NCI-H524 (cell line): ENCODE measurements around the gene PEPD.

Experiments used
- DNase-seq, 2 experiments: peaks; one replicate each; lab custom pipeline; 2025; lab: John Stamatoyannopoulos, UW

Gene PEPD

GRCh38 chr19:33458807-33459206 lies 62.8 kb downstream of the PEPD start:
- DNase-seq: no peak

DNA sequence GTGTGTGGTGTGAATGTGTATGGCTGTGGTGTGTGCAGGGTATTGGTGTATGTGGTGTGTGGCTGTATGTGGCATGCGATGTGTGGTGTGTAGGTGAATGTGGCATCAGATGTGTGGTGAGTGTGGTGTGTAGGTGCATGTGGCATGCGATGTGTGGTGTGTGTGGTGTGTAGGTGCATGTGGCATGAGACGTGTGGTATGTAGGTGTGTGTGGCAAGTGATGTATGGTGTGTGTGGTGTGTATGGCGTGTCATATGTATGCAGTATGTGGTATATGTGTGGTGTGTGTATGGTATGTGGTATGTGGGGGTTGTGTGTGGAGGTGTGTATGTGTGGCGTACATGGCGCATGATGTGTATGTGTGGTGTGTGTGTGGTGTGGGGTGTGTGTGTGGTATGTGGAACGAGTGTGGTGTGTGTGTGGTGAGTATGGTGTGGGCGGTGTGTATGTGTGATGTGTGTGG lies 63.4 kb downstream of the PEPD start:
- no peak for DNase-seq

DNA sequence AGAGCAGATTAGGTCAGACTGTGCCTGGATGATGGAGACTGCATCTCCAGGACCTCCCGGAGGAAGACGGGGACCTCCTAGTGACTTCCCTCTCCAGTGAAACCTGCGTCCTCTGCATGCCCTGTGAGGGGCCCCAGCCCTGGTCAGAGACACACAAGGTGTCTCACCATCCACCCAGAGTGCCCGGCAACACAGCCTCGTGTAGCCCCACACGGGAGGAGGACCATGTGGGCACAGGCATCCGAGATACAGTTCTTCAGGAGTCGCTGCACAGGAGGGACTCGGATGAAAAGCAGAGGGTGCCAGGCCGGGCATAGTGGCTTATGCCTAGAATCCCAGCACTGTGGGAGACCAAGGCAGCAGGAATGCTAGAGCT lies 64.8 kb downstream of the PEPD start:
- no peak for DNase-seq

GRCh38 chr19:33456076-33456844 lies 65.3 kb downstream of the PEPD start:
- DNase-seq: no peak

GRCh38 chr19:33453265-33453664 lies 68.3 kb downstream of the PEPD start:
- DNase-seq: no peak

GRCh38 chr19:33450689-33451088 lies 70.9 kb downstream of the PEPD start:
- no peak for DNase-seq

DNA sequence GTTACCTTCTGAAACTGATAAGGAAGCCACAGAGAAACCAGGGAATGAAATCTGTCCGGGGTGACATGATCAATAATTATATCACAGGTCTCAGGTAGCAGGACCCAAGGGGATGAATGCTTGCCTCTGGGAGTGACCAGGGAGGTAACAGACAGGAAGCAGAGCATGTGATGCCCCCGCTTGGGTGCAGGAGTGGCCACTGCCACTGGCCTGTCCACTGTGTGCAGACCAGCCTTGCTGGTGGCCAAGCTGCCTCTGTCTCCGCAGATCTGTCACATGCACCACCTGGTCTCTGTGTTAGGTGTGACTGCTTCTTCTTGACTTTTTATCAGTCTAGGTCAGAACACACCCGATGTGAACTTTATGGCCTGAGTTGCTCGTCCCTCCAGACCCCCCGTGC lies 71.8 kb downstream of the PEPD start:
- DNase-seq: no peak

- DNase-seq: no peak
These were observed 73.5 kb downstream of the PEPD start for GRCh38 chr19:33448159-33448516.

- no peak for DNase-seq
These were observed 74.0 kb downstream of the PEPD start for GRCh38 chr19:33447336-33448158.

- DNase-seq: no peak
These were observed 75.0 kb downstream of the PEPD start for GRCh38 chr19:33446330-33447293.

- no peak for DNase-seq
These were observed 75.9 kb downstream of the PEPD start for GRCh38 chr19:33445442-33446329.

DNA sequence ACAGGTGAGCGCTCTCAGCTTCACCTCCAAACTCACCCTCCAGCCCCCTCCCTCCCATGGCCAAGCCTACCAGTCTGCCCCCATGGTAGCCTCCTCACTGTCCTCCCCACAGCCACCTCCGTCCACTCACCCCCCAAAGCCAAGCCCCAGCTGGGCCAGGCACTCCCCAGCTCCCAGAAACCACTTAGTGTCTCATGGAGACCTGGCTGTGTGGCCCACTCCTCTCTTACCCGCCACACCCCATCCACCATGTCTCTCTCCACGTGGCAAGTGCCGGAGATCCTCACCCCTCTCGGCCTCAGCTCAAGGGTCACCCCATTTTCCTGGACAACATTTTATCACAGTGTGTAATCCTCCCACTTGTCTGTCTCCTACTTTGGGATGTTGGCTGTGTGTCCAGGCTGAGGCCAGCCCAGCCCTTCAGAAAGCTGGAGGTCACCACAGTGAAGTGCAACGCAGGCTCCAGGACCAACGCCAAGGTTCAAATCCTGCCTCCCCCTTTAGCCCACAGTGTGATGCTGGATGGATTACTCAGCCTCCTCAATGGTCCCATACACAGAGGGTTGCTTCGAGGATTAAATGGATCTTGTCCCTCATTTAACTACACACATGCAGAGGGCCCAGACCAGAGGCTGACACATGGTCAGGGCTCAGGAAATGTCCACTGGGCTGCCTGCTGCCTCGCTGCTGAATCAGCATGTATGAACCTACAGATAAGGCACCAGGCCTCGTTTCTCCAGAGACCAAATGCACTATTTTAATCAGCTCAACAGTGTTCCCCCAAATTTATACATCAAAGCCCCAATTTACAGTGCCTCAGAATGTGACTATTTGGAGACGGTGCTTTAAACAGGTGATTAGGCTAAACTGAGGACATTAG lies 76.8 kb downstream of the PEPD start:
- DNase-seq: no peak

DNA sequence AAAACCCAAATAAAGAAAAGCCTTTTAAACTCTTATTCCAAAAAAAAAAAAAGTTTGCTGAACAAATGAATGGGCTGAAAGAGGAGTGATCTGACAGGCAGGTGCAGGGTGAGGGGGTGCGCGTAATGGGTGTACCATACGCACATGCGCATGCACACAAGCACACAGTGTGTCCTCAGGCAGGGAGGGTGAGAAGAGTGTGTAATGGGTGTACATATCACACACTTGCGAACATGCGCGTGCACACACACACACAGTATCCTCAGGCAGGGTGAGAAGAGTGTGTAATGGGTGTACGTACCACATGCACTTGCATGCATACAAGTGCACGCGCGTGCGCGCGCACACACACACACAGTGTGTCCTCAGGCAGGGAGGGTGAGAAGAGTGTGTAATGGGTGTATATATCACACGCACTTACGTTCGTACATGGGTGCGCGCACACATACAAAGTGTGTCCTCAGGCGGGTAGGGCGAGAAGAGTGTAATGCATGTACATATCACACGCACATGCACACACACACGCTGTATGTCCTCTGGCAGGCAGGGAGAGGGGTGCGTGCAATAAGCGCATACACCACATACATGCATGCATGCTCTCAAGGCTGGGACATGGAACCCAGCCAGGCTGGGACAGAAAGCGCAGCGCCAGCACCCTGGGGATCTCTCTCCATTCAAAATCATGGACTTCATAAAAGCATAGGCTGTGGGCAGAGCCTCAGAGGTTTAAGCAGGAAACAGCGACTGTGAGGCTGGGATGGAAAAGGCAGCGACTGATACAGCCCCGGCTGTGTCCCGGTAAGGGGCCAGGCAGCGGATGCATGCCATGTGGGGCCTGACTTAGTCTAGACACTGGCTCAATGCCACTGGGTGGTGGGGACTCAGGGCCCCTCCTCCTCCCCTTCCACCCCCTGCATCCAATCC lies 77.7 kb downstream of the PEPD start:
- no peak for DNase-seq

DNA sequence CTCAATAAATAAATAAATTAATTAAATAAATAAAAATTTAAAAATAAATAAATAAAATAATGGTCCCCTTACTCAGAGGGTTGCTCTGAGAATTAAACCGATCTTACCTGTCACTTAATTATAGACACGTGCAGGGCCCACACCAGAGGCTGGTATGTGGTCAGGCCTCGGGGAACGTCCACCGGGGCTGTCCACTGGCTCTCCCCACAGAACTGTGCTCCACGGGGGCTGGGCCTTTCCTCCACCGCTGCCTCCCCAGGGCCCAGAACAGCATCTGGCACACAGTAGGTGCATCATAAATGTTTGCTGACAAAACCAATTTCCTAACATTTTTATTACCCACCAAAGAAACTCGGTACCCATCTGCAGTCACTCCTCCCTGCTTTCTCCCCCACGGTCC lies 78.9 kb downstream of the PEPD start:
- DNase-seq: no peak

DNA sequence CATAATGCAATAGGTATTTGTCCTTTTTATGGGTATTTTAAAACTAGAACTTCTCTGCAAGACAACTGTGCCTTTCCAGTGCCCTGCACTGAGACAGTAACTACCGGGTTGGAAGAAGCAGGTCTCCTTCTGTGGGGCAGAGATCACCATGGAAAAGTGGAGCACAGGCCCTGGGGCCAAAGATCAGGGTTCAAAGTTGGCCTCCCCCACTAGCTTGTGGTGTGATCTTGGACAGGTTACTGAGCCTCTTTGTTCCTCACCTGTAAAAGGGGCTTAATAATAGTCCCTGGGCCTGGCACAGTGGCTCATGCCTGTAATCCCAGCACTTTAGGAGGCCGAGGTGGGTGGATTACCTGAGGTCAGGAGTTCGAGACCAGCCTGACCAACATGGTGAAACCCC lies 79.8 kb downstream of the PEPD start:
- DNase-seq: no peak

- no peak for DNase-seq
These were observed 80.3 kb downstream of the PEPD start for GRCh38 chr19:33441277-33441699.

- DNase-seq: peak in 1 of 2 experiments; percentile 51
These were observed 80.9 kb downstream of the PEPD start for GRCh38 chr19:33440682-33441081.

GRCh38 chr19:33440241-33440640 lies 81.3 kb downstream of the PEPD start:
- DNase-seq: no peak
